GM19468 (cell line): ENCODE measurements around the gene USP34.

Source experiments
- ATAC-seq: cut with Tn5 transposase; IDR thresholded peaks from one replicate; pipeline ENCODE4 v1.9.1; 2021; ENCODE audit warnings: mild to moderate bottlenecking, moderate library complexity, moderate number of reproducible peaks; ENCODE audit not compliant: unreplicated experiment; ENCODE audit errors: extremely low read depth

USP34 gene

DNA sequence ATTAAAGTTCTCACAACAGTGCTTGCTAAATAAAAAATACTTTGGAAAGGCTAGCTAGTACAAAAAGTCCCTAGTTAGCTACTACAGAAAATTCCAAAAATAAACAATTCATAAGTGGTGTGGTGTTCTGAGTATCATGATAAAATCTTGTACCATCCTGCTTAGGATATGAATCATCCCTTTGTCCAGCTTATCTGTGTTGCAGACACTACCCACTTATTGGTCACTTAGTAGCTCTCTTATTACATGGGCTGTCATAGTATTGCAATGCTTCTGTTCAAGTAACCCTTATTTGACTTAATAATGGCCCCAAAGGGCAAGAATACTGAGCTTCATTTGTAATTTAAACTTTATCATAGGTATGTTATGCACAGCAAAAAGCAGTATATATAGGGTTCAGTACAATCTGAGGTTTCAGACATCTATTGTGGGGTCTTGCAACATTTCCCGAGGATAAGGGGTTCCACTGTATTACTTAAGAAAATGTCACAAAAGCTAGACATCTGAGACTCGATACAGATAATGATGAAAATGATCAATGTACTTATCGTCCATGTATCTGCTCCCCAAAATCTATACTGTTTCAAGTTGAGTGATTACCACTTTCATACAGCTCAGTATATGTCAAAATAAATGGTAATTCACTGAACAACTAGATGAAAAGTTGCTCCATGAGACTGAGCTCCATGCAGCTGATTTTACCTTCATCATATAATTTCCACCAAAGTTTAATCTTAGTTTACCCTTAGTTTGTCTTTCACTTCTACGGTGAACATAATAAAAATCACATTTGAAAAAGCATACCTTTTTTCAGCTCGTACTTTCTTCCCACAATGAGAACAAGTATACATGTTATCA, 215.1 kb downstream of the USP34 start:
- no peak for ATAC-seq

DNA sequence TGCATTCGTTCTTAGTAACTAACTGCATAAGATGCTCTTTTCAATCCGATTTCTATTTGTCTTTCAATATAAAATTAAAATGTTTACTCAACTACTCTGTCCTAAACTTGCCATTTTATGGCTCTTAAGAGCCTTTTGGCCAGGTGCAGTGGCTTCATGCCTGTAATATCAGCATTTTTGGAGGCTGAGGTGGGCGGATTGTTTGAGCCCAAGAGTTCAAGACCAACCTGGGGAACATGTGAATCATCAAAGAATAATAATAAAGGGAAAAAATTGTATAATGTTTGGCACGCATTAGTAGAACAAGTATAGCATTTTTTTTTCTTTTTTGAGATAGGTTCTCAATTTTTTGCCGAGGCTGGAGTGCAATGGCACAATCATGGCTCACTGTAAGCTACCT, 216.4 kb downstream of the USP34 start:
- ATAC-seq = no peak

DNA sequence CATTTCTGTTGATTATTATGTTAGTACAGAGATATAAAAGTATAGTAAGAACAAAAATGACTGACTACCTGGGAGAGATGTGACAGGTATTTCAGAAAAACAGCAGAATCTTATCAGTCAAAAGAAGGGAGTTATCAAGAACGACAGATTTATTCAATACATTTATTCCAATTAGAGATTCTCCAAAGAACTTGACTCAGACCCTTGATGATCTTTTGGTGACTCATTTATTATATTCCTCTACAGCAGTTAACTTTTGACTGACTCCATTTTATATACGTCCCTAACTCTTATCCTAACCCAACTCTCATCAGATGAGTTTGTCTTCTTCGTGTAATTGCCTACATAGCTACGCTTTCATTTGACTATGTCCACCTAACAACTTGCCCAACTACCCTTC, 217.8 kb downstream of the USP34 start:
- no peak for ATAC-seq

DNA sequence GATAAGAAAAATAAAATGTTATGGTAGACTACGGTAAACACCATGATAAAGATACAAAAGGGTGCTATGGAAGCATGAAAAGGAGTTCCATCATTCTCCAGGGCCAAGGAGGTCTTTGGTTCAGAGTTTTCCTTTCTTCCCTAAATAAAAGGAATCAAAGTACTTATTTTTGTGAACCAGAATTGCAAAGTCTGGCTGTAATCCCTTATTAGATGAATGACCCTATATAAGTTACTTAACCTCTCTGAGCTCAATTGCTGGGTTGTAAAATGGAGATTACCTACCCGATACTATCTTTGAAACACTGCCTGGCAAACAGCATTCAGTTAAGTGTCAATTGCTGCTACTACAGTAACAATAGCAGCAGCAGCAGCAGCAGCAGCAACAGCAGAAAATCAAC, 218.9 kb downstream of the USP34 start:
- no peak for ATAC-seq

DNA sequence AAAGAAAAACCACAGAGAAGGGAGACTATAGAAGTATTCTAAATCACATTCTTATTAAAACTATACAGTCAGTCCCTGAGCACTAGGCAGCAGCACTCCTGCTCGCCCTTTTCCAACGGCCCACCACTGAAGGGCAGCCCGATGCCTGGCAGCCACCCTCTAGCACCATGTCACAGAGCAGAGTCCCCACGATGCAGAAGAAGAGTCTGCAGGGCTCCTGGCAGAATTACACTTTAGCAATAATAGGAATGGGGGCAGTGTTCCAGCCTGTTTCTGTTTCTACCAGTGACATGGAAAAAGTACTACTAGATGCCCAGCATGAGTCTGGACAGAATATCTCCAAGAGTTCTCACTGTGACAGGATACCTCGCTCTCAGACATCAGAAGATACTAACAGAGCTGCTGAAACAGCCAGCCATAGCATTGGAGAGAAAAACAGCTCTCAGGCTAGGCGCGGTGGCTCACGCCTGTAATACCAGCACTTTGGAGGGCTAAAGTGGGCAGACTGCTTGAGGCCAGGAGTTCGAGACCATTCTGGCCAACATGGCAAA, 221.3 kb downstream of the USP34 start:
- no peak for ATAC-seq

DNA sequence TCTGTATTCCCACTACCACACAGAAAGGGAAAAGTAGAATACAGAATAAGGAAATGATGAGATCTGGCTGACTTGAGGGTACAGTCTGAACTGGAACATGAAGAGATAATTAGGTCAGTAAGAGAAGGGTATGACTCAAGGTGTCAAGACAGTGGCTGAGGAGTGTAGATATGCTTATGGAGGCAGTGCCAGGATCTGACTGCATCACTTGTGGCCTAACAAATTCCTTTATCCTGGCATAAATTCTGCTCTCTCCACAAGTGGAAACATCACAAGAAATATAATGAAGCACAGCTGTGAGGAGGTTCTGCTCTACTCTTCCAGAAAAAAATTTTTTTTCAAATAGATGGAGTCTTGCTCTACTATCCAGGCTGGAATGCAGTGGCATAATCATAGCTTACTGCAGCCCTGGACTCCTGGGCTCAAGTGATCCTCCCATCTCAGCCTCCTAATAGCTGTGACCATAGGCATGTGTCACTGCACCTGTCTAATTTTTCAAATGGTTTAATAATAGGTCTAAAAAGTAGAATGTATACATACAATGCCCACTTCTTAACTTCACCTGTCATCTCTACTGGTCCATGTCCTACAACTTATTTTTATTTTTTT, 223.6 kb downstream of the USP34 start:
- ATAC-seq = no peak

DNA sequence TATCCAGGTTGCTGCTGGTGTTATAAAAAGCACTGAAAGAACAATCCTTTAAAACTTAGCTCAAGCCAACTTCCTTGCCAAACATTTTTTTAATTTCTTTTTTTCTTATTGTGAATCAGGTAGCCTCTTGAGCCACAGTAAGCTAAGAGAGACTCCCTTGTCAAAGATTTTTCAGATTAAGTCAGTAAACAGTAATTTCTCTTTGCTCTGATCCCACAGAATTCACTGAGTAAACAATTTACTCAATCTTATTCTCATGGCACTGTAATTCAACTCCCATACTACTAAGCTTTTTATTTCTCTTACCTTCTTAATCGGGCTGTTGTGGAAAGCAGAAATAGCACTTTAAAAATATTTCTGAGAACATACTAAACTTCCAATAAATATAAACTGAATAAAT, 226.2 kb downstream of the USP34 start:
- no peak for ATAC-seq

DNA sequence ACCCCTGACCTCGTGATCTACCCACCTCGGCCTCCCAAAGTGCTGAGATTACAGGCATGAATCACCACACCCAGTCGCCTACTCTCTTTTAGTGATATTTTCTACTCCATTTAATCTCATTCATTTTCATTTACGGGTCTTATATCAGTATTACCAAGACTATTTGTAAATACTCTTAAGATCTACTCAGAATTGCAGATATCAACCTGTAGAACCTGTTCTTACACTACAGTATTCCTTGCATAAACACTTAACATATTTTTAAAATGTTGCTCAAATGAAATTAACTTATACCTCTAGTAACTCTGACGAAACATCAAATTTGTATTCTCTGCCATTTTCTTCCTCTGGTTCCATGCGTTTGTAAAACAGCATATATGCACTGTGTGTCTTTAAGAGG, 229.6 kb downstream of the USP34 start:
- ATAC-seq = no peak

- ATAC-seq = no peak
These were observed 232.5 kb downstream of the USP34 start for GRCh38 chr2:61238219-61239012.

GRCh38 chr2:61235716-61236115, 235.2 kb downstream of the USP34 start:
- no peak for ATAC-seq

DNA sequence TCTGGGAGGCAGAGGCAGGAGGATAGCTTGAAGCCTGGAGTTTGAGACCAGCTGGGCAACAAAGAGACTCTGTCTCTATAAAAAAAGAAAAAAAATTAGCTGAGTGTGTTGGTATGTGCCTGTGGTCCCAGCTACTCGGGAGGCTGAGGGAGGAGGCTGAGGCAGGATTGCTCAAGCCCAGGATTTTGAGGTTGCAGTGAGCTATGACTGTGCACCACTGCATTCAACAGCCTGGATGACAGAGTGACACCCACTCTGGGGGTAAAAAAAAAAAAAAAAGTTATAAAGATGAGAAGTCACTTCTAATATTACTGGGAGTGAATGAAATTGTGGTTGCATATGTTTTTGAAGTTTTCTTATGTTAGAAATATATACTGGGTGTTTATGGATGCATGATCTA, 237.3 kb downstream of the USP34 start:
- no peak for ATAC-seq

DNA sequence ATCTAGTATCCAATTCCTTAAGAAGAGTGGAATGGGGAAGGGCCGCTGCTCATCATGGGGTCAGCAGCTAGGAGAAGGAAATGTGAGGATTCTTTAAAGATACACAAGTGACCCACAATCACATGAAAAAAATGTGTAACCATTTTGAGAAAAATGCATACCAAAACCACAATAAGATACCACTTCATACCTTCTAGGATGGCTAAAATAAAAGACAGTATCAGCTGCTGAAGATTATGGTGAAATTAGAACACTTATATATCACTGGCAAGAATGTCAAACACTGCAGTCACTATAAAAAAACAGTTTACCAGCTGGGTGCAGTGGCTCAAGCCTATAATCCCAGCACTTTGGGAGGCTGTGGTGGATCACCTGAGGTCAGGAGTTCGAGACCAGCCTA, 241.0 kb downstream of the USP34 start:
- no peak for ATAC-seq

DNA sequence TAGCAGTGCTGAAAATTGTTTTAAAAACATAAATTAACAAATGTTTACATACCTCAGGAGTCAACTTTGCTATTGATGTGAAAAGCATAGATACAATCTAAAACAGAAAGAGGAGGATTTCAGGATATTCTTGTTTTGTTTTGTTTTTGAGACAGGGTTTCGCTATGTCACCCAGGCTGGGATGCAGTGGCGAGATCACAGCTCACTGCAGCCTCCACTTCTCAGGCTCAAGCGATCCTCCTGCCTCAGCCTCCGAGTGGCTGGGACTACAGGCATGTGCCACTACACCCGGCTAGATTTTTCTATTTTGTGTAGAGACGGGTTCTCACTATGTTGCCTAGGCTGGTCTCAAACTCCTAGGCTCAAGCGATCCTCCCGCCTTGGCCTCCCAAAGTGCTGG, 248.3 kb downstream of the USP34 start:
- ATAC-seq = no peak

DNA sequence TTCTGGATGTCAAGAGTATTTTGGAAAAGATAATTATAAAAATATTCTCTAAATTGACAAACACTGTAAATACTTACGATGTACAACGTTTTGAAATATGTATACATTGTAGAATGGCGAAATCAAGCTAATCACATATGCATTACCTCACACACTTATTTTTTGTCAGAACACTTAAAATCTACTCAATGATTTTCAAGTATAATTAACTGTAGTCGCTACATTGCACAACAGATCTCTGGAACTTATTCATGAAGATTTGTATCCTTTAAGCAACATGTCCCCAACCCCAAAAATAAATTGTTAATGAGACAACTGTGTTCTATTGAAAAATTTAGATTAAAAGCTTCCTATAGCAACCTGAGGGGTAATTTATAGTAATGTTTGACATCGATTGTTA, 249.1 kb downstream of the USP34 start:
- no peak for ATAC-seq

DNA sequence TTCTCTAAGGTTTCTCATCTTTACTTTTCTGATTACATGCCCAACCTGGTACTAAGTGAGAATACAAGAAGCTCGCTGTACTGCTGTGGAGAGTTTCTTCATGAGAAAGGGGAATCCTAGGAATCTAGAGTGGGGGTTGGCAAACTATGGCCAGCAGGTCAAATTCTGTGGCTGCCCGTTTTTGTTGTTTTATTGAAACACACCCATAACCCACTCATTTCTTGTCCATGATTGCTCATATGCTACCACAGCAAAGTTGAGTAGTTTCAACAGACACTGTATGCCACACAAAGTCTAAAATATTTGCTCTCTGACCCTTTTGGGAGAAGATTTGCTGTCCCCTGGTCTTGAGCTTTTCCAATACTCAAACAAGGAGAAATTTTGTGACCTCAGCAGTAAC, 250.1 kb downstream of the USP34 start:
- ATAC-seq = no peak

GRCh38 chr2:61218817-61219170, 252.1 kb downstream of the USP34 start:
- no peak for ATAC-seq

DNA sequence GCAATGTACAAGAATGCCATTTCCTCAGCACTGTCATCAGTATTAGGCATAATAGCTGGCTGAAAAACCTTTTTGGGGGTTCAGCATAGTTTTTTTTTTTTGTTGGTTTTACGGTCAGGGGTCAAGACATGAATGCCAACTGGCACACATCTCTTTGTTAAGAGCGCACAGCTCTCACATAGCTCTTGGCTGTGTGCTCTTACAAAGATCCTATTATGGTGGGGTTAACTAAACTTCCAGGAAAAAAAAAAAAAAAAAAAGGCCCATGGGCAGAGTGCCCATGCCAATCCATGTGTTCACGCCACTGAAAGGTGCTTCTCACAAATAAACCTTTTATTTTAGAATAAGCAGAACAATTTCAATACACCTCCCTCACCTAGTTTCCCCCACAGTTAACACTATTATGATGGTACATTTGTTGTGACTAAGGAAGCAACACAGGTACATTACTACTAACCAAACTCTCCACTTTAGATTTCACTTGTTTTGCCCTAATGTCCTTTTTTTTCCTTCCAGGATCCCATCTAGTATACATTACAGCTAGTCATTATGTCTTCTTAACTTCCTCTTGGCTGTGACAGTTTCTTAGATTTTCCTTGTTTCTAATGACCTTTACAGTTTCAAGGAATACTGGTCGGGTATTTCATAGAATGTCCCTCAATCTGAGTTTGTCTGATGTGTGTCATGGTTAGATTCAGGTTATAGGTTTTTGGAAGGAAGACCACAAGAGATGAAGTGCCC, 252.6 kb downstream of the USP34 start:
- no peak for ATAC-seq

DNA sequence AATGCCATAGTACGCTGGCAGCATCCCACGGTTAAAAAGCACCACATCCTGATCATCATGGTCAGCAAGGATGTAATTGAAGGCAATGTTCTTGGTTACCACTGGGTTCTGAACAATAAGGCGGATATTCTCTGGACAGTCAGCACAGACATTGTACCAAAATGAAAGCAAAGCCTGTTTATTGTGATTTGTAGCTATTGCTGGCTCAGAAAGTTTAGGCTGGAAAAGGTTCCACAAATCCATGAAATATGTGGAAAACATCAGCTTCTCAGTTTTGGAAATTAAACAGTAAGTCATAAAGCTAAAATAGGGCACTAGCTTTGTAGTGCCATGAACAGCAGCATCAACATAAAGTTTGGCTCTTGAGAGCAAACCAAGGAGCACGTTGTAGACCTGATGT, 256.7 kb downstream of the USP34 start:
- no peak for ATAC-seq

- no peak for ATAC-seq
These were observed 260.4 kb downstream of the USP34 start for GRCh38 chr2:61210332-61210981.

GRCh38 chr2:61205132-61205531, 265.8 kb downstream of the USP34 start:
- no peak for ATAC-seq
